Spleen (tissue), 11 donors: Measurements from ENCODE around the gene TMEM183A. TPM values are rescaled to one million over a fixed set of nuclear protein-coding genes. Genes with fewer than 3 reads are reported as not detected.

Experiments
- DNase-seq: peaks from one replicate; pipeline ENCODE4 v3.0.0-alpha.2; 2020
- H3K27ac ChIP-seq, 8 donors: fragments of 200-600 bp; sonication (generic) in 7 of 8; 1 replicate in 4 of 8; 2 replicates in 4 of 8; pipeline versions ENCODE4 v1.5.0 to v1.8.0; 2016 to 2021; ENCODE audit warnings: inconsistent platforms in 4 of 8, mild to moderate bottlenecking in 4 of 8, moderate library complexity in 1 of 8
- H3K27me3 ChIP-seq, 7 donors: fragments of 200-600 bp; sonication (generic) in 6 of 7; replicated peaks in 1 of 7; 1 replicate in 4 of 7; 2 replicates in 3 of 7; pipeline versions ENCODE4 v1.5.0 to v1.8.0; 2016 to 2021; ENCODE audit warnings: inconsistent platforms in 3 of 7, mild to moderate bottlenecking in 1 of 7
- H3K36me3 ChIP-seq, 6 donors: fragments of 200-600 bp; sonication (generic) in 5 of 6; 1 replicate in 4 of 6; 2 replicates in 2 of 6; pipeline versions ENCODE4 v1.5.0 to v1.8.0; 2016 to 2021; ENCODE audit warnings: inconsistent platforms in 2 of 6
- H3K4me1 ChIP-seq, 6 donors: fragments of 200-600 bp; sonication (generic) in 5 of 6; 1 replicate in 3 of 6; 2 replicates in 3 of 6; pipeline versions ENCODE4 v1.5.0 to v1.8.0; 2016 to 2021; ENCODE audit warnings: inconsistent platforms in 3 of 6
- H3K4me3 ChIP-seq, 8 donors: fragments of 200-600 bp; sonication (generic) in 7 of 8; 1 replicate in 4 of 8; 2 replicates in 4 of 8; pipeline versions ENCODE4 v1.5.0 to v1.8.0; 2016 to 2021; ENCODE audit warnings: inconsistent platforms in 4 of 8, mild to moderate bottlenecking in 4 of 8, moderate library complexity in 2 of 8
- H3K9me3 ChIP-seq, 8 donors: fragments of 200-600 bp; sonication (generic) in 7 of 8; 1 replicate in 4 of 8; 2 replicates in 4 of 8; pipeline versions ENCODE4 v1.5.0 to v1.8.0; 2016 to 2021; ENCODE audit warnings: inconsistent platforms in 4 of 8
- POLR2A ChIP-seq, 3 donors: fragments of 450-650 bp; IDR thresholded peaks; one replicate each; pipeline ENCODE4 v1.5.1; 2017; ENCODE audit warnings: antibody characterized with exemption in 3 of 3, mild to moderate bottlenecking in 1 of 3
- POLR2AphosphoS5 ChIP-seq, 3 donors: sonication (generic); formaldehyde crosslinking; IDR thresholded peaks; one replicate each; pipeline ENCODE4 v1.5.1; 2017; ENCODE audit warnings: antibody characterized with exemption in 3 of 3
- WGBS, 5 donors: extraction: QIAGEN DNeasy Blood & Tissue Kit in 3 of 5; methylation state at CpG; one replicate each; pipeline versions ENCODE4 v1.1.5 to v1.1.7; 2013 to 2018; 5-methylcytosine and 5-hydroxymethylcytosine counted together
- intact Hi-C: fragments of 100-400 bp; cut with DNase I; formaldehyde crosslinking; loops from one replicate; pipeline ENCODE4 v1.15.0; 2023; ENCODE audit warnings: low total_unique reads
- polyA plus RNA-seq, 3 donors: library from polyadenylated mRNA; stranded (reverse); fragments of 200-250 nt; gene quantifications; one replicate each; pipeline ENCODE4 v1.2.1, GENCODE V29; 2013
- total RNA-seq, 7 donors: library from RNA; depleted of rRNA in 3 of 7; stranded (reverse); fragments of >200 nt in 3 of 7; fragmentation: NEBNext Ultra II Directional in 4 of 7; extraction: Animal tissue kit (Norgen Biotek cat#: 25700) in 4 of 7; gene quantifications; one replicate each; pipeline versions ENCODE4 v1.1.0 to v1.2.1, GENCODE V29; 2016 to 2021
- TF ChIP-seq, protein P1 (sequence below), 11 experiments: fragments of 200-600 bp in 7 of 11; fragments of 450-650 bp in 4 of 11; sonication (generic) in 4 of 11; IDR thresholded peaks in 8 of 11; conservative IDR thresholded peaks in 3 of 11; 1 replicate in 7 of 11; 2 replicates in 4 of 11; pipeline versions ENCODE4 v1.4.0 to v1.8.0; 2016 to 2021; ENCODE audit warnings: antibody characterized with exemption in 11 of 11, inconsistent platforms in 4 of 11, mild to moderate bottlenecking in 1 of 11
- donor health status: healthy with polysubstance abuse.
- donor health status: DM: no; HTN: no; CAD: no; lungs with moderate emphysema.
- donor health status: DM: no; HTN: no; CAD: no.
- donor health status: Bipolar disorder and iron deficiency.
- donor health status: healthy.
- donor health status: DM: no; HTN: no; CAD: no.
- donor health status: DM: yes; HTN: yes; CAD: no.

The TMEM183A gene
- total and polyA plus RNA-seq, 10 donors, result 30.3 to 61.9 (median 52.4) TPM

DNA sequence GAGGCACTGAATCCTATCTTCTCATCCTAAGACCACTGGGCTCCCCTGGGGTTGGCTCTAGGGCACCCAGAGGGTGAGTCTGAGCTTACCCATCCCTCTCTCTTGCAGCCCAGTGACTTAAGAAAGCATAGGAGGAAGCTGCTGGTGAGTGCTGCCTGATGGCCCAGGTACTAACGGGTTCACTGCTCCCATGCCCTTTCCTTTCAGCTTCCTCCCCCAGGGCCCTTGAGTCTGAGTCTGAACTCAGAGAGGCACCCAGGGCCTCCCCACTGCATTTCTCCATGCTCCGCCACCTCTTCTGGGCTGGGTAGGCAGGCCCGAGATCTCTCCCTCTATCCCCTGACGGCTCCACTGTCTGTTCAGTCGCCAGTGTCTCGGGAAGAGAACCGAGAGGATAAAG is 48.8 kb downstream of the TMEM183A start:
- Histone ChIP-seq H3K27me3 (peaks cover 0 to 24% (median 0%) of the 10 kb centered on the region in 7 donors), H3K27ac (no peak overlapping the region), H3K36me3 (no peaks in the 10 kb centered on the region), H3K4me3 (no peak overlapping the region), H3K4me1 (peaks cover 0 to 39% (median 11%) of the 10 kb centered on the region in 6 donors), H3K9me3 (no peaks in the 10 kb centered on the region)
- TF ChIP-seq POLR2A (IDR thresholded peaks at IDR 0.05) (no peak), POLR2AphosphoS5 (IDR thresholded peaks at IDR 0.05) (no peak)
- TF ChIP-seq, protein P1, sequence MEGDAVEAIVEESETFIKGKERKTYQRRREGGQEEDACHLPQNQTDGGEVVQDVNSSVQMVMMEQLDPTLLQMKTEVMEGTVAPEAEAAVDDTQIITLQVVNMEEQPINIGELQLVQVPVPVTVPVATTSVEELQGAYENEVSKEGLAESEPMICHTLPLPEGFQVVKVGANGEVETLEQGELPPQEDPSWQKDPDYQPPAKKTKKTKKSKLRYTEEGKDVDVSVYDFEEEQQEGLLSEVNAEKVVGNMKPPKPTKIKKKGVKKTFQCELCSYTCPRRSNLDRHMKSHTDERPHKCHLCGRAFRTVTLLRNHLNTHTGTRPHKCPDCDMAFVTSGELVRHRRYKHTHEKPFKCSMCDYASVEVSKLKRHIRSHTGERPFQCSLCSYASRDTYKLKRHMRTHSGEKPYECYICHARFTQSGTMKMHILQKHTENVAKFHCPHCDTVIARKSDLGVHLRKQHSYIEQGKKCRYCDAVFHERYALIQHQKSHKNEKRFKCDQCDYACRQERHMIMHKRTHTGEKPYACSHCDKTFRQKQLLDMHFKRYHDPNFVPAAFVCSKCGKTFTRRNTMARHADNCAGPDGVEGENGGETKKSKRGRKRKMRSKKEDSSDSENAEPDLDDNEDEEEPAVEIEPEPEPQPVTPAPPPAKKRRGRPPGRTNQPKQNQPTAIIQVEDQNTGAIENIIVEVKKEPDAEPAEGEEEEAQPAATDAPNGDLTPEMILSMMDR (IDR thresholded peaks at IDR 0.05 in 8 of 11, conservative IDR thresholded peaks at IDR 0.05 in 3 of 11), result no peak
- WGBS, 5 donors, result 80 to 93% (median 85%) methylated on average over 7 of the region's 7 CpGs
- no peak for DNase-seq
- intact Hi-C loops, result no loop called here

DNA sequence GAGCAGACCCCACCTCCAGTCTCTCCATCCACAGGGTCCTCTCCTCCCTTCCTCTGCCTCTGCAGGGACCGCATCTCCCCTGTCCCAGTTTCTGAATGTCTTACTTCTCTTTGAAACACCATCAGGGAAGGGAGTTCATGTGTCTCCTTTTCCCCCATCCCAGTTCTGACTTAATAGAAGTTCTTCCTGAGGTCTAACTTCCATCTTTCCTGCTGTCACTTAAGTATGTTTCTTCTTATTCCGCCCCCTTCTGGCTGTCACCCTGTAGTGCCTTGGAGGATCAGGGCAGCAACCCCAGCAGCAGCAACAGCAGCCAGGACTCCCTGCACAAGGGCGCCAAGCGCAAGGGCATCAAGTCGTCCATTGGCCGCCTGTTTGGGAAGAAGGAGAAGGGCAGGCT is 49.3 kb downstream of the TMEM183A start:
- Histone ChIP-seq H3K4me1 (peaks cover 0 to 39% (median 11%) of the 10 kb centered on the region in 6 donors), H3K9me3 (no peaks in the 10 kb centered on the region), H3K36me3 (no peaks in the 10 kb centered on the region), H3K27me3 (peaks cover 0 to 20% (median 0%) of the 10 kb centered on the region in 7 donors), H3K27ac (no peak overlapping the region), H3K4me3 (no peak overlapping the region)
- DNase-seq, result no peak
- intact Hi-C loops, result no loop called here
- 89 to 95% (median 94%) methylated on average over 6 of the region's 6 CpGs for WGBS, 5 donors
- TF ChIP-seq POLR2AphosphoS5 (IDR thresholded peaks at IDR 0.05) (no peak), POLR2A (IDR thresholded peaks at IDR 0.05) (no peak)
- TF ChIP-seq, protein P1 (IDR thresholded peaks at IDR 0.05 in 8 of 11, conservative IDR thresholded peaks at IDR 0.05 in 3 of 11), result no peak

DNA sequence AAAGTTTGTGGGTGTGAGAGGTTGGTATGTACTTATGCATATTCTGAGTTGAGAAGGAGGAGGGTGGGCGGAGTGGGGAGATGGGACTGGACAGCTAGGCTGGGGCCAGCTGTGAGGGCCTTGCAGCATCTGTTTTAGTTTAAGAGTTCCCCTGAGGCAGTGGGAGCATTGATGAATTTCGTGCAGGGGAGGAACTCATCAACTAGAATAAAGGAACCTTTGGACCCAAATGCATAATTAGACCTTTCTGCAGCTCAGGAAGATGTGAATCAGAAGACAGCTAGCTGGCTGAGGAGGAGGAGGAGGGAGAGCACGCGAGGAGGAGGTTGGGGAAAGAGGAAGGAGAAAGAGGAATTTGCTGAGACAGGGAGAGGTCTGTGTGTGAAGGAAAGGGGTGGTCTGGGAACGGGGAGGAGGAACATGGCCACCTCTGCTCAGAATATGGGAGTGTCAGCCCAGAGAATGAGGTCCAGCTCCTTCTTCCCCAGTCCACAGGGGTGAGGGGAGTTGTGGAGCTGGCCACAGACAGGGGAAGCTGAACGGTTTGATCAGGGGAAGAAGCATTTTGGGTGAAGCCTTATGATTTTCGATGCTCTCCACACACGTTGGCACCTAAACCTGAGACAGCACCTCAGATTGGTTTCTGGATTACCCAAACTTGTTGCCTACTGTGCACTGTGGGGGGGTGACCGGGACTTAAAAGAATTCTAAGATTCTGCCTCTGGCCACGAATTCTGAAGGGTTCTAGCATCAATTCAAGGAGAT is 50.9 kb downstream of the TMEM183A start:
- intact Hi-C loops, result no loop called here
- H3K4me1 ChIP-seq, result peaks cover 0 to 42% (median 11%) of the 10 kb centered on the region in 6 donors
- H3K9me3 ChIP-seq, result no peaks in the 10 kb centered on the region
- H3K27ac ChIP-seq, result peak overlapping the region in 4 of 8 donors; percentile 1 to 65 (median 30)
- WGBS, 5 donors, result 24 to 31% (median 30%) methylated on average over 9 to 10 of the region's 10 CpGs
- DNase-seq, result peak; percentile 56
- TF ChIP-seq, protein P1 (IDR thresholded peaks at IDR 0.05 in 8 of 11, conservative IDR thresholded peaks at IDR 0.05 in 3 of 11), result no peak
- TF ChIP-seq POLR2AphosphoS5 (IDR thresholded peaks at IDR 0.05) (no peak), POLR2A (IDR thresholded peaks at IDR 0.05) (no peak)
- no peak overlapping the region for H3K4me3 ChIP-seq
- peaks cover 0 to 14% (median 0%) of the 10 kb centered on the region in 7 donors for H3K27me3 ChIP-seq
- no peaks in the 10 kb centered on the region for H3K36me3 ChIP-seq

DNA sequence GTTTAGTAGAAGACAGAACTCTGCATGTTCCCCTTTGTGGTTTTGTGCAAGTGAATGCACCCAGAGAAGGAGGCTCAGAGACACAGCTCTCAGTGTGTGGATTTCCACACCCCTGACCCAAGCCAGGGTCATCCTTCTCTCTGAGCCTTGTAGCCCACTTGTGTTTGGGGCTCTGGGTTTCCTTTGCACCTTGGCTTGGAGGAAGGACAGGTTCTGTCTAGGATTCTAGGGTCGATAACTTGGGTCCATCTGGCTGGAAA is 51.4 kb downstream of the TMEM183A start:
- peaks cover 0 to 47% (median 11%) of the 10 kb centered on the region in 6 donors for H3K4me1 ChIP-seq
- WGBS, 5 donors, result 41 to 81% (median 53%) methylated on average over 1 of the region's 1 CpG; no CpG with 5 or more reads in 1 of the 5 donors
- TF ChIP-seq POLR2A (IDR thresholded peaks at IDR 0.05) (no peak), POLR2AphosphoS5 (IDR thresholded peaks at IDR 0.05) (no peak)
- TF ChIP-seq, protein P1 (IDR thresholded peaks at IDR 0.05 in 8 of 11, conservative IDR thresholded peaks at IDR 0.05 in 3 of 11), result no peak
- intact Hi-C loops, result no loop called here
- no peaks in the 10 kb centered on the region for H3K9me3 ChIP-seq
- H3K27me3 ChIP-seq, result peaks cover 0 to 16% (median 0%) of the 10 kb centered on the region in 7 donors
- H3K4me3 ChIP-seq, result no peak overlapping the region
- no peaks in the 10 kb centered on the region for H3K36me3 ChIP-seq
- peak overlapping the region in 4 of 8 donors; percentile 1 to 65 (median 30) for H3K27ac ChIP-seq
- DNase-seq, result no peak
